Left colon (tissue), 2 donors: ENCODE measurements around the gene ATP10B. TPM values are rescaled to one million over a fixed set of nuclear protein-coding genes. Genes with fewer than 3 reads are reported as not detected.

ENCODE experiments used
- ATAC-seq: fragments of 200-7000 bp; cut with Tn5 transposase; one replicate; pipeline ENCODE4 v1.9.1; 2020; ENCODE audit warnings: mild to moderate bottlenecking, moderate library complexity
- DNase-seq, 2 donors: peaks; one replicate each; pipeline ENCODE4 v3.0.0-alpha.2; 2020
- intact Hi-C, 2 donors: fragments of 100-400 bp; cut with DNase I in 1 of 2; cut with micrococcal nuclease in 1 of 2; formaldehyde crosslinking; loops; one replicate each; pipeline versions ENCODE4 v1.11.2 to v1.14.0; 2022; cut with DNase I, micrococcal nuclease
- total RNA-seq, 2 donors: library from RNA; stranded (reverse); fragmentation: NEBNext Ultra II Directional; extraction: Animal tissue kit (Norgen Biotek cat#: 25700); gene quantifications; one replicate each; pipeline ENCODE4 v1.2.1, GENCODE V29; 2021
- donor health status: DM: no; HTN: no; CAD: no.
- donor health status: DM: yes; HTN: yes; CAD: no.

Gene ATP10B
- total RNA-seq, 2 donors from 2014 or later, result 137 to 292 TPM

GRCh38 chr5:160626322-160626721 lies 225.7 kb downstream of the ATP10B start:
- DNase-seq (no peak), ATAC-seq (peak; percentile 12)
- intact Hi-C loops, result no loop called here

GRCh38 chr5:160621526-160621925 lies 230.5 kb downstream of the ATP10B start:
- ATAC-seq (no peak), DNase-seq (no peak)
- intact Hi-C loops, result no loop called here

GRCh38 chr5:160620401-160620800 lies 231.6 kb downstream of the ATP10B start:
- ATAC-seq, result no peak

GRCh38 chr5:160619381-160619780 lies 232.6 kb downstream of the ATP10B start:
- intact Hi-C loops, result no loop called here
- peak; percentile 71 for ATAC-seq
- DNase-seq, result peak in 1 of 2 donors; percentile 17

More at GRCh38 chr5:160620401-160620800, 231.6 kb downstream of the ATP10B start:
- intact Hi-C loops, result no loop called here
- DNase-seq, result no peak

GRCh38 chr5:160618286-160618685 lies 233.7 kb downstream of the ATP10B start:
- ATAC-seq (no peak), DNase-seq (no peak)
- intact Hi-C loops, result no loop called here

GRCh38 chr5:160616712-160617497 lies 235.1 kb downstream of the ATP10B start:
- intact Hi-C loops, result no loop called here
- ATAC-seq (no peak), DNase-seq (no peak)

- DNase-seq (no peak), ATAC-seq (no peak)
- intact Hi-C loops, result no loop called here
Observed at GRCh38 chr5:160614136-160614535, 237.9 kb downstream of the ATP10B start.

GRCh38 chr5:160605266-160605665 lies 246.7 kb downstream of the ATP10B start:
- no peak for DNase-seq
- ATAC-seq, result no peak
- intact Hi-C loops, result no loop called here

- intact Hi-C loops, result no loop called here
- DNase-seq, result no peak
- ATAC-seq, result no peak
Observed at GRCh38 chr5:160604484-160604883, 247.5 kb downstream of the ATP10B start.

- intact Hi-C loops, result no loop called here
Observed at GRCh38 chr5:160602744-160603143, 249.3 kb downstream of the ATP10B start.

GRCh38 chr5:160601046-160601445 lies 251.0 kb downstream of the ATP10B start:
- intact Hi-C loops, result no loop called here
- DNase-seq (no peak), ATAC-seq (peak; percentile 66)

More at GRCh38 chr5:160602744-160603143, 249.3 kb downstream of the ATP10B start:
- no peak for ATAC-seq
- DNase-seq, result no peak

- no peak for DNase-seq
- no peak for ATAC-seq
- intact Hi-C loops, result no loop called here
Observed at GRCh38 chr5:160573318-160573717, 278.7 kb downstream of the ATP10B start.

- DNase-seq (no peak), ATAC-seq (no peak)
- intact Hi-C loops, result no loop called here
Observed at GRCh38 chr5:160567031-160567705, 284.8 kb downstream of the ATP10B start.

GRCh38 chr5:160565376-160565775 lies 286.6 kb downstream of the ATP10B start:
- intact Hi-C loops, result no loop called here
- ATAC-seq (no peak), DNase-seq (no peak)

GRCh38 chr5:160556846-160557245 lies 295.2 kb downstream of the ATP10B start:
- DNase-seq (no peak), ATAC-seq (no peak)
- intact Hi-C loops, result no loop called here

- no peak for ATAC-seq
- DNase-seq, result peak in 1 of 2 donors; percentile 28
- intact Hi-C loops, result no loop called here
Observed at GRCh38 chr5:160555971-160556631, 295.9 kb downstream of the ATP10B start.

GRCh38 chr5:160555581-160555970 lies 296.4 kb downstream of the ATP10B start:
- intact Hi-C loops, result no loop called here
- DNase-seq (no peak), ATAC-seq (no peak)

GRCh38 chr5:160550075-160550474 lies 301.9 kb downstream of the ATP10B start:
- intact Hi-C loops, result no loop called here
- ATAC-seq (no peak), DNase-seq (no peak)

- ATAC-seq, result no peak
- no peak for DNase-seq
- intact Hi-C loops, result no loop called here
Observed at GRCh38 chr5:160548949-160549645, 302.9 kb downstream of the ATP10B start.
